ENCODE results near the gene MVD. TPM values are rescaled to one million over a fixed set of nuclear protein-coding genes. Genes with fewer than 3 reads are reported as not detected.
A peak's percentile ranks its signal among the peaks of the same experiment; 100 is the strongest.

MVD gene
- total RNA-seq, 1 donor from 2014 or later, result 23.9 TPM

GRCh38 chr16:88698646-88699045, 35.8 kb upstream of the MVD start:
- DNase-seq, result no peak
- intact Hi-C loops (cut with micrococcal nuclease), result no loop called here
- no peak for ATAC-seq

- intact Hi-C loops (cut with micrococcal nuclease), result no loop called here
- ATAC-seq (peak; percentile 9), DNase-seq (peak; percentile 29)
Measured at GRCh38 chr16:88697831-88698615, 35.1 kb upstream of the MVD start.

- no peak for DNase-seq
- no peak for ATAC-seq
- intact Hi-C loops (cut with micrococcal nuclease), result no loop called here
Measured at GRCh38 chr16:88697116-88697830, 34.4 kb upstream of the MVD start.

GRCh38 chr16:88696441-88696840, 33.5 kb upstream of the MVD start:
- intact Hi-C loops (cut with micrococcal nuclease), result no loop called here
- no peak for DNase-seq
- no peak for ATAC-seq

GRCh38 chr16:88695753-88696152, 32.9 kb upstream of the MVD start:
- intact Hi-C loops (cut with micrococcal nuclease), result no loop called here
- no peak for ATAC-seq
- DNase-seq, result no peak

- intact Hi-C loops (cut with micrococcal nuclease), result no loop called here
- DNase-seq (no peak), ATAC-seq (no peak)
Measured at GRCh38 chr16:88695218-88695617, 32.3 kb upstream of the MVD start.

GRCh38 chr16:88694221-88695087, 31.6 kb upstream of the MVD start:
- DNase-seq (no peak), ATAC-seq (no peak)
- intact Hi-C loops (cut with micrococcal nuclease), result no loop called here

GRCh38 chr16:88693420-88694177, 30.7 kb upstream of the MVD start:
- DNase-seq, result no peak
- no peak for ATAC-seq
- intact Hi-C loops (cut with micrococcal nuclease), result no loop called here

GRCh38 chr16:88692861-88693260, 30.0 kb upstream of the MVD start:
- no peak for DNase-seq
- no peak for ATAC-seq
- intact Hi-C loops (cut with micrococcal nuclease), result no loop called here

- DNase-seq (peak; percentile 46), ATAC-seq (no peak)
- intact Hi-C loops (cut with micrococcal nuclease), result no loop called here
Measured at GRCh38 chr16:88691924-88692560, 29.2 kb upstream of the MVD start.

- intact Hi-C loops (cut with micrococcal nuclease), result no loop called here
- DNase-seq (no peak), ATAC-seq (no peak)
Measured at GRCh38 chr16:88691129-88691813, 28.4 kb upstream of the MVD start.

GRCh38 chr16:88690341-88691128, 27.6 kb upstream of the MVD start:
- no peak for DNase-seq
- intact Hi-C loops (cut with micrococcal nuclease), result no loop called here
- no peak for ATAC-seq

- peak; percentile 60 for DNase-seq
- ATAC-seq, result peak; percentile 38
- intact Hi-C loops (cut with micrococcal nuclease), result no loop called here
Measured at GRCh38 chr16:88688013-88688778, 25.3 kb upstream of the MVD start.

GRCh38 chr16:88687676-88688012, 24.8 kb upstream of the MVD start:
- no peak for DNase-seq
- ATAC-seq, result no peak
- intact Hi-C loops (cut with micrococcal nuclease), result no loop called here

- ATAC-seq (no peak), DNase-seq (no peak)
- intact Hi-C loops (cut with micrococcal nuclease), result no loop called here
Measured at GRCh38 chr16:88687254-88687576, 24.3 kb upstream of the MVD start.

GRCh38 chr16:88686439-88687253, 23.8 kb upstream of the MVD start, which contains the start of gene SNAI3:
SNAI3 (minus strand) TSS chr16:88686507; CDS start chr16:88686406, 101 bp downstream.
- ATAC-seq (peak; percentile 91), DNase-seq (peak; percentile 91)
- intact Hi-C loops (cut with micrococcal nuclease), result no loop called here

Data from left ventricle myocardium superior (tissue), 1 donor.